HG03521 (cell line): Measurements from ENCODE around the gene IMP3.
A peak's percentile ranks its signal among the peaks of the same experiment; 100 is the strongest.
"Not testable (repeated sequence)": the region's sequence is repeated elsewhere in the genome, so short reads cannot be mapped to it uniquely, and the experiment has no call there.

Experiments
- ATAC-seq: cut with Tn5 transposase; IDR thresholded peaks from one replicate; pipeline ENCODE4 v1.9.1; 2021; ENCODE audit warnings: mild to moderate bottlenecking, moderate library complexity; ENCODE audit not compliant: unreplicated experiment

IMP3 gene

GRCh38 chr15:75651810-75652543, 12.0 kb upstream of the IMP3 start:
- no peak for ATAC-seq

GRCh38 chr15:75650908-75651809, 11.1 kb upstream of the IMP3 start:
- no peak for ATAC-seq

GRCh38 chr15:75649848-75650247, 9.8 kb upstream of the IMP3 start:
- no peak for ATAC-seq

- no peak for ATAC-seq
Observed at GRCh38 chr15:75649045-75649761, 9.2 kb upstream of the IMP3 start.

GRCh38 chr15:75648156-75649000, 8.4 kb upstream of the IMP3 start:
- ATAC-seq = no peak

- no peak for ATAC-seq
Observed at GRCh38 chr15:75647370-75648155, 7.5 kb upstream of the IMP3 start, which contains the start of gene SNX33. Gene SNX33, plus strand, starts transcription at chr15:75647912. Its CDS starts 1,191 bp downstream, at chr15:75649103.

GRCh38 chr15:75646944-75647364, 6.9 kb upstream of the IMP3 start:
- ATAC-seq = no peak

GRCh38 chr15:75646112-75646943, 6.3 kb upstream of the IMP3 start:
- ATAC-seq = no peak

- ATAC-seq = no peak
Observed at GRCh38 chr15:75644376-75644775, 4.4 kb upstream of the IMP3 start.

- ATAC-seq = no peak
Observed at GRCh38 chr15:75641603-75642002, 1.6 kb upstream of the IMP3 start.

GRCh38 chr15:75641179-75641503, 1.1 kb upstream of the IMP3 start:
- no peak for ATAC-seq

- ATAC-seq = peak; percentile 21
Observed at GRCh38 chr15:75640483-75641178, 607 bp upstream of the IMP3 start.

GRCh38 chr15:75639191-75639708, 774 bp downstream of the IMP3 start:
- no peak for ATAC-seq

- no peak for ATAC-seq
Observed at GRCh38 chr15:75637245-75638009, 2.6 kb downstream of the IMP3 start.

GRCh38 chr15:75636026-75636425, 4.0 kb downstream of the IMP3 start:
- no peak for ATAC-seq

- not testable (repeated sequence) for ATAC-seq
Observed at GRCh38 chr15:75633922-75634321, 6.1 kb downstream of the IMP3 start.

- ATAC-seq = no peak
Observed at GRCh38 chr15:75631935-75632334, 8.1 kb downstream of the IMP3 start.
